Suprapubic skin (tissue), 3 donors: Measurements from ENCODE around the gene PTPRN2.

Experiments
- CTCF ChIP-seq, 2 donors: fragments of 200-600 bp in 1 of 2; fragments of 450-650 bp in 1 of 2; sonication (generic) in 1 of 2; IDR thresholded peaks; one replicate each; pipeline ENCODE4 v1.5.1; 2016 to 2019; ENCODE audit warnings: antibody characterized with exemption in 2 of 2, mild to moderate bottlenecking in 1 of 2, moderate library complexity in 1 of 2
- POLR2A ChIP-seq, 2 donors: fragments of 450-650 bp; IDR thresholded peaks; one replicate each; pipeline ENCODE4 v1.6.1; 2017; ENCODE audit warnings: antibody characterized with exemption in 2 of 2, mild to moderate bottlenecking in 2 of 2, moderate library complexity in 2 of 2

GRCh38 chr7:157715071-157715937 is 872.3 kb downstream of the PTPRN2 start:
- TF ChIP-seq POLR2A (IDR thresholded peaks at IDR 0.05) (no peak), CTCF (IDR thresholded peaks at IDR 0.05) (no peak)
